Stimulated activated CD8-positive, alpha-beta memory T cell treated with anti-CD3 and anti-CD28 coated beads, Interleukin-2, amount 100 ng/mL, for 1 hour (primary cell): ENCODE data around the gene SPSB1.

ENCODE experiments used
- DNase-seq, 2 donors: peaks; one replicate each; pipeline ENCODE4 v3.0.0-alpha.2; 2020; ENCODE audit warnings: low read depth in 2 of 2

Gene SPSB1

GRCh38 chr1:9341301-9341845, 48.7 kb downstream of the SPSB1 start:
- no peak for DNase-seq

- no peak for DNase-seq
Measured at GRCh38 chr1:9343269-9343668, 50.6 kb downstream of the SPSB1 start.

- DNase-seq, result no peak
Measured at GRCh38 chr1:9344426-9345200, 51.9 kb downstream of the SPSB1 start.

GRCh38 chr1:9345471-9345870, 52.8 kb downstream of the SPSB1 start:
- no peak for DNase-seq

- DNase-seq, result no peak
Measured at GRCh38 chr1:9345922-9346321, 53.2 kb downstream of the SPSB1 start.

GRCh38 chr1:9346566-9346965, 53.9 kb downstream of the SPSB1 start:
- no peak for DNase-seq

- DNase-seq, result no peak
Measured at GRCh38 chr1:9347095-9347850, 54.6 kb downstream of the SPSB1 start.

- no peak for DNase-seq
Measured at GRCh38 chr1:9349331-9349851, 56.7 kb downstream of the SPSB1 start.

GRCh38 chr1:9350013-9350908, 57.6 kb downstream of the SPSB1 start:
- no peak for DNase-seq

GRCh38 chr1:9350960-9351359, 58.3 kb downstream of the SPSB1 start:
- DNase-seq, result no peak

- no peak for DNase-seq
Measured at GRCh38 chr1:9351654-9352271, 59.1 kb downstream of the SPSB1 start.

GRCh38 chr1:9352377-9353134, 59.9 kb downstream of the SPSB1 start:
- DNase-seq, result no peak

- DNase-seq, result no peak
Measured at GRCh38 chr1:9355503-9355902, 62.8 kb downstream of the SPSB1 start.

GRCh38 chr1:9356021-9356420, 63.3 kb downstream of the SPSB1 start:
- no peak for DNase-seq

GRCh38 chr1:9356829-9357466, 64.3 kb downstream of the SPSB1 start:
- no peak for DNase-seq

- DNase-seq, result no peak
Measured at GRCh38 chr1:9357958-9358357, 65.3 kb downstream of the SPSB1 start.

GRCh38 chr1:9360371-9361064, 67.8 kb downstream of the SPSB1 start:
- DNase-seq, result no peak

- DNase-seq, result no peak
Measured at GRCh38 chr1:9361630-9362260, 69.1 kb downstream of the SPSB1 start.

- DNase-seq, result no peak
Measured at GRCh38 chr1:9362488-9362887, 69.8 kb downstream of the SPSB1 start.
